SK-N-SH treated with all-trans-retinoic acid at 6 μM for 48 hours (cell line): Measurements from ENCODE around the gene UNC119B.

Source experiments
- ATAC-seq: fragments of 200-7000 bp; cut with Tn5 transposase; 3 replicates; pipeline ENCODE4 v1.9.1; 2020; ENCODE audit warnings: mild to moderate bottlenecking, moderate library complexity
- ARNTL ChIP-seq: fragments of 450-650 bp; formaldehyde crosslinking; IDR thresholded peaks from 2 replicates; pipeline ENCODE4 v1.5.0; 2020; ENCODE audit warnings: low read depth, mild to moderate bottlenecking, moderate library complexity, borderline replicate concordance
- BACH2 ChIP-seq: fragments of 250-450 bp; sonication (Bioruptor Pico); IDR thresholded peaks from 2 replicates; pipeline ENCODE4 v1.9.0; 2021; ENCODE audit warnings: mild to moderate bottlenecking, borderline replicate concordance
- CSDC2 ChIP-seq: fragments of 250-450 bp; sonication (Bioruptor Pico); IDR thresholded peaks from 2 replicates; pipeline ENCODE4 v1.5.0; 2020; ENCODE audit warnings: mild to moderate bottlenecking, moderate library complexity
- ESRRG ChIP-seq: fragments of 250-450 bp; sonication (Bioruptor Pico); IDR thresholded peaks from 2 replicates; pipeline ENCODE4 v1.6.1; 2021; ENCODE audit warnings: mild to moderate bottlenecking
- GLIS3 ChIP-seq: fragments of 250-450 bp; sonication (Bioruptor Pico); IDR thresholded peaks from 2 replicates; pipeline ENCODE4 v1.5.0; 2020; ENCODE audit warnings: mild to moderate bottlenecking, moderate library complexity
- ISL1 ChIP-seq: fragments of 250-450 bp; sonication (Bioruptor Pico); IDR thresholded peaks from 2 replicates; pipeline ENCODE4 v2.1.2; 2022; ENCODE audit warnings: mild to moderate bottlenecking, moderate library complexity
- OSR1 ChIP-seq: fragments of 250-450 bp; sonication (Bioruptor Pico); IDR thresholded peaks from 2 replicates; pipeline ENCODE4 v1.8.0; 2022; ENCODE audit warnings: moderate library complexity, mild to moderate bottlenecking, inconsistent platforms
- PATZ1 ChIP-seq: fragments of 250-450 bp; sonication (Bioruptor Pico); IDR thresholded peaks from 2 replicates; pipeline ENCODE4 v1.8.0; 2020; ENCODE audit warnings: mild to moderate bottlenecking, moderate library complexity, borderline replicate concordance
- PPARA ChIP-seq: fragments of 250-450 bp; sonication (Bioruptor Pico); IDR thresholded peaks from 2 replicates; pipeline ENCODE4 v1.5.0; 2020; ENCODE audit warnings: mild to moderate bottlenecking, borderline replicate concordance
- RARB ChIP-seq: fragments of 250-450 bp; sonication (Bioruptor Pico); IDR thresholded peaks from 2 replicates; pipeline ENCODE4 v1.8.0; 2021; ENCODE audit warnings: mild to moderate bottlenecking, moderate library complexity
- SNAI2 ChIP-seq: fragments of 250-450 bp; sonication (Bioruptor Pico); IDR thresholded peaks from 2 replicates; pipeline ENCODE4 v1.5.0; 2020; ENCODE audit warnings: mild to moderate bottlenecking, moderate library complexity
- TCF4 ChIP-seq: fragments of 250-450 bp; sonication (Bioruptor Pico); IDR thresholded peaks from 2 replicates; pipeline ENCODE4 v1.8.0; 2021; ENCODE audit warnings: mild to moderate bottlenecking, moderate library complexity, borderline replicate concordance
- TOX ChIP-seq: fragments of 250-450 bp; sonication (Bioruptor Pico); IDR thresholded peaks from 2 replicates; pipeline ENCODE4 v1.8.0; 2021; ENCODE audit warnings: mild to moderate bottlenecking, moderate library complexity, borderline replicate concordance
- ZC3H10 ChIP-seq: fragments of 250-450 bp; sonication (Bioruptor Pico); IDR thresholded peaks from 2 replicates; pipeline ENCODE4 v1.5.1; 2021; ENCODE audit warnings: mild to moderate bottlenecking, moderate library complexity
- ZFP3 ChIP-seq: fragments of 250-450 bp; sonication (Bioruptor Pico); IDR thresholded peaks from 2 replicates; pipeline ENCODE4 v1.5.0; 2020; ENCODE audit warnings: mild to moderate bottlenecking, moderate library complexity
- ZFP30 ChIP-seq: fragments of 450-650 bp; formaldehyde crosslinking; IDR thresholded peaks from 2 replicates; pipeline ENCODE4 v1.5.0; 2022; ENCODE audit warnings: mild to moderate bottlenecking, moderate library complexity
- ZNF565 ChIP-seq: fragments of 450-650 bp; formaldehyde crosslinking; conservative IDR thresholded peaks from 2 replicates; pipeline ENCODE4 v1.5.0; 2020; ENCODE audit warnings: low read depth, mild to moderate bottlenecking, moderate library complexity
- ZNF70 ChIP-seq: fragments of 450-650 bp; formaldehyde crosslinking; IDR thresholded peaks from 2 replicates; pipeline ENCODE4 v1.5.0; 2020; ENCODE audit warnings: mild to moderate bottlenecking, moderate library complexity
- ZNF8 ChIP-seq: fragments of 450-650 bp; formaldehyde crosslinking; IDR thresholded peaks from 2 replicates; pipeline ENCODE4 v1.5.0; 2020; ENCODE audit warnings: mild to moderate bottlenecking, moderate library complexity
- TF ChIP-seq, protein P1 (sequence below): fragments of 250-450 bp; sonication (Bioruptor Pico); IDR thresholded peaks from 2 replicates; pipeline ENCODE4 v1.8.0; 2021; ENCODE audit warnings: low read depth, mild to moderate bottlenecking, moderate library complexity, borderline replicate concordance
- TF ChIP-seq, protein P2 (sequence below): fragments of 250-450 bp; sonication (Bioruptor Pico); IDR thresholded peaks from 2 replicates; pipeline ENCODE4 v1.5.1; 2020; ENCODE audit warnings: low read depth, mild to moderate bottlenecking, moderate library complexity
- TF ChIP-seq, protein P3 (sequence below): fragments of 250-450 bp; sonication (Bioruptor Pico); IDR thresholded peaks from 2 replicates; pipeline ENCODE4 v1.5.0; 2020; ENCODE audit warnings: mild to moderate bottlenecking, moderate library complexity

Gene UNC119B

GRCh38 chr12:120726510-120726793 is 16.2 kb downstream of the UNC119B start:
- TF ChIP-seq BACH2 (no peak), ZC3H10 (CRISPR knock-in tag) (no peak), ZFP3 (no peak), TOX (CRISPR knock-in tag) (no peak), PATZ1 (CRISPR knock-in tag) (no peak), ARNTL (CRISPR knock-in tag) (no peak), TCF4 (CRISPR knock-in tag) (no peak), GLIS3 (no peak), ZFP30 (no peak), ZNF70 (CRISPR knock-in tag) (no peak), ISL1 (CRISPR knock-in tag) (no peak), PPARA (CRISPR knock-in tag) (no peak), OSR1 (CRISPR knock-in tag) (no peak), ZNF565 (no peak), RARB (no peak)
- TF ChIP-seq, protein P1, sequence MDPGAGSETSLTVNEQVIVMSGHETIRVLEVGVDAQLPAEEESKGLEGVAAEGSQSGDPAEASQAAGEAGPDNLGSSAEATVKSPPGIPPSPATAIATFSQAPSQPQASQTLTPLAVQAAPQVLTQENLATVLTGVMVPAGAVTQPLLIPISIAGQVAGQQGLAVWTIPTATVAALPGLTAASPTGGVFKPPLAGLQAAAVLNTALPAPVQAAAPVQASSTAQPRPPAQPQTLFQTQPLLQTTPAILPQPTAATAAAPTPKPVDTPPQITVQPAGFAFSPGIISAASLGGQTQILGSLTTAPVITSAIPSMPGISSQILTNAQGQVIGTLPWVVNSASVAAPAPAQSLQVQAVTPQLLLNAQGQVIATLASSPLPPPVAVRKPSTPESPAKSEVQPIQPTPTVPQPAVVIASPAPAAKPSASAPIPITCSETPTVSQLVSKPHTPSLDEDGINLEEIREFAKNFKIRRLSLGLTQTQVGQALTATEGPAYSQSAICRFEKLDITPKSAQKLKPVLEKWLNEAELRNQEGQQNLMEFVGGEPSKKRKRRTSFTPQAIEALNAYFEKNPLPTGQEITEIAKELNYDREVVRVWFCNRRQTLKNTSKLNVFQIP (CRISPR knock-in tag): no peak
- TF ChIP-seq, protein P2, sequence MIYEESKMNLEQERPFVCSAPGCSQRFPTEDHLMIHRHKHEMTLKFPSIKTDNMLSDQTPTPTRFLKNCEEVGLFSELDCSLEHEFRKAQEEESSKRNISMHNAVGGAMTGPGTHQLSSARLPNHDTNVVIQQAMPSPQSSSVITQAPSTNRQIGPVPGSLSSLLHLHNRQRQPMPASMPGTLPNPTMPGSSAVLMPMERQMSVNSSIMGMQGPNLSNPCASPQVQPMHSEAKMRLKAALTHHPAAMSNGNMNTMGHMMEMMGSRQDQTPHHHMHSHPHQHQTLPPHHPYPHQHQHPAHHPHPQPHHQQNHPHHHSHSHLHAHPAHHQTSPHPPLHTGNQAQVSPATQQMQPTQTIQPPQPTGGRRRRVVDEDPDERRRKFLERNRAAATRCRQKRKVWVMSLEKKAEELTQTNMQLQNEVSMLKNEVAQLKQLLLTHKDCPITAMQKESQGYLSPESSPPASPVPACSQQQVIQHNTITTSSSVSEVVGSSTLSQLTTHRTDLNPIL (CRISPR knock-in tag): no peak
- TF ChIP-seq, protein P3, sequence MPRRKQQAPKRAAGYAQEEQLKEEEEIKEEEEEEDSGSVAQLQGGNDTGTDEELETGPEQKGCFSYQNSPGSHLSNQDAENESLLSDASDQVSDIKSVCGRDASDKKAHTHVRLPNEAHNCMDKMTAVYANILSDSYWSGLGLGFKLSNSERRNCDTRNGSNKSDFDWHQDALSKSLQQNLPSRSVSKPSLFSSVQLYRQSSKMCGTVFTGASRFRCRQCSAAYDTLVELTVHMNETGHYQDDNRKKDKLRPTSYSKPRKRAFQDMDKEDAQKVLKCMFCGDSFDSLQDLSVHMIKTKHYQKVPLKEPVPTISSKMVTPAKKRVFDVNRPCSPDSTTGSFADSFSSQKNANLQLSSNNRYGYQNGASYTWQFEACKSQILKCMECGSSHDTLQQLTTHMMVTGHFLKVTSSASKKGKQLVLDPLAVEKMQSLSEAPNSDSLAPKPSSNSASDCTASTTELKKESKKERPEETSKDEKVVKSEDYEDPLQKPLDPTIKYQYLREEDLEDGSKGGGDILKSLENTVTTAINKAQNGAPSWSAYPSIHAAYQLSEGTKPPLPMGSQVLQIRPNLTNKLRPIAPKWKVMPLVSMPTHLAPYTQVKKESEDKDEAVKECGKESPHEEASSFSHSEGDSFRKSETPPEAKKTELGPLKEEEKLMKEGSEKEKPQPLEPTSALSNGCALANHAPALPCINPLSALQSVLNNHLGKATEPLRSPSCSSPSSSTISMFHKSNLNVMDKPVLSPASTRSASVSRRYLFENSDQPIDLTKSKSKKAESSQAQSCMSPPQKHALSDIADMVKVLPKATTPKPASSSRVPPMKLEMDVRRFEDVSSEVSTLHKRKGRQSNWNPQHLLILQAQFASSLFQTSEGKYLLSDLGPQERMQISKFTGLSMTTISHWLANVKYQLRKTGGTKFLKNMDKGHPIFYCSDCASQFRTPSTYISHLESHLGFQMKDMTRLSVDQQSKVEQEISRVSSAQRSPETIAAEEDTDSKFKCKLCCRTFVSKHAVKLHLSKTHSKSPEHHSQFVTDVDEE (CRISPR knock-in tag): no peak
- ATAC-seq: no peak

- no peak for ATAC-seq
These were observed 16.7 kb downstream of the UNC119B start for GRCh38 chr12:120726961-120727360.

More at GRCh38 chr12:120726961-120727360, 16.7 kb downstream of the UNC119B start:
- TF ChIP-seq ZFP30 (no peak), ESRRG (CRISPR knock-in tag) (no peak), ISL1 (CRISPR knock-in tag) (no peak), PATZ1 (CRISPR knock-in tag) (no peak), OSR1 (CRISPR knock-in tag) (no peak), PPARA (CRISPR knock-in tag) (no peak), TCF4 (CRISPR knock-in tag) (no peak), ZFP3 (no peak), ZC3H10 (CRISPR knock-in tag) (no peak), CSDC2 (CRISPR knock-in tag) (no peak), ARNTL (CRISPR knock-in tag) (no peak), SNAI2 (CRISPR knock-in tag) (no peak), TOX (CRISPR knock-in tag) (no peak), RARB (no peak), GLIS3 (no peak), ZNF565 (no peak), ZNF8 (CRISPR knock-in tag) (no peak)
- TF ChIP-seq, protein P2 (CRISPR knock-in tag): no peak
- TF ChIP-seq, protein P3 (CRISPR knock-in tag): no peak
- TF ChIP-seq, protein P1 (CRISPR knock-in tag): no peak
- TF ChIP-seq, all 23 proteins: peak for 0
